ENCODE results near the gene RAB34. TPM values are rescaled to one million over a fixed set of nuclear protein-coding genes. Genes with fewer than 3 reads are reported as not detected.
A peak's percentile ranks its signal among the peaks of the same experiment; 100 is the strongest.

The RAB34 gene
- total RNA-seq, 2 experiments from 2014 or later: 0.22 to 0.99 TPM

DNA sequence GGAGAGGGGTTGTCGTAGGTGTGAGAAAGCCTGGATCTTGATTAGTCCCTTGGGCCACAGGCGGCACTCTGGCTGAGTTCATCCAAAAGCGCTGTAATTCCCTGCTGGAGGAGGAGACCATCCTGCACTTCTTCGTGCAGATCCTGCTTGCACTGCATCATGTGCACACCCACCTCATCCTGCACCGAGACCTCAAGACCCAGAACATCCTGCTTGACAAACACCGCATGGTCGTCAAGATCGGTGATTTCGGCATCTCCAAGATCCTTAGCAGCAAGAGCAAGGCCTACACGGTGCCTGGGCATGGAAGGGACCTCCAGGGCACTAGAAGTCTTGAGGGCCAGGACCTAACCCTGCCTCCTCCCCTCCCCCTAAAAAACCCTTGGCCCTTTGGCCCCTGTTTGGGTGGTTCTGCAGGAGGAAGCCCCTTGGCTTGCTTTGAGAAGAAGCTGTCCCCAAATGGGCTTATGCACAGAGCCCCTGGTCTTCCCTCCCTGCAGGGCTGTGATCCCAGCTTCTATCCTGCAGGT lies 17.1 kb upstream of the RAB34 start:
- Histone ChIP-seq H3K36me3 (ENCODE audit: insufficient read depth, low read length) (peaks cover 21% of the 10 kb centered on the region), H3K9me3 (ENCODE audit: low read length) (peaks cover 3% of the 10 kb centered on the region; the same call in 1 of the 2 replicates), H3K4me3 (ENCODE audit: low read depth, low read length, poor library complexity, severe bottlenecking) (no peak overlapping the region), H4K20me1 (ENCODE audit: insufficient read depth, low read length) (no peaks in the 10 kb centered on the region), H3K4me1 (ENCODE audit: insufficient read depth, low read length, poor library complexity, severe bottlenecking) (peaks cover 43% of the 10 kb centered on the region), H3K4me2 (ENCODE audit: low read length) (no peak overlapping the region), H3K27ac (ENCODE audit: low read depth, low read length, poor library complexity, severe bottlenecking) (no peak overlapping the region), H3K9me2 (ENCODE audit: insufficient read depth, low read length) (no peaks in the 10 kb centered on the region), H3K79me2 (ENCODE audit: insufficient read depth, low read depth, low read length) (peaks cover 3% of the 10 kb centered on the region; the same call in 1 of the 2 replicates), H2AFZ (ENCODE audit: low read length) (no peak overlapping the region)
- no peak for TF ChIP-seq EZH2phosphoT487 (IDR thresholded peaks at IDR 0.05; ENCODE audit: borderline replicate concordance, low read depth, low read length)
- TF ChIP-seq, protein P1, sequence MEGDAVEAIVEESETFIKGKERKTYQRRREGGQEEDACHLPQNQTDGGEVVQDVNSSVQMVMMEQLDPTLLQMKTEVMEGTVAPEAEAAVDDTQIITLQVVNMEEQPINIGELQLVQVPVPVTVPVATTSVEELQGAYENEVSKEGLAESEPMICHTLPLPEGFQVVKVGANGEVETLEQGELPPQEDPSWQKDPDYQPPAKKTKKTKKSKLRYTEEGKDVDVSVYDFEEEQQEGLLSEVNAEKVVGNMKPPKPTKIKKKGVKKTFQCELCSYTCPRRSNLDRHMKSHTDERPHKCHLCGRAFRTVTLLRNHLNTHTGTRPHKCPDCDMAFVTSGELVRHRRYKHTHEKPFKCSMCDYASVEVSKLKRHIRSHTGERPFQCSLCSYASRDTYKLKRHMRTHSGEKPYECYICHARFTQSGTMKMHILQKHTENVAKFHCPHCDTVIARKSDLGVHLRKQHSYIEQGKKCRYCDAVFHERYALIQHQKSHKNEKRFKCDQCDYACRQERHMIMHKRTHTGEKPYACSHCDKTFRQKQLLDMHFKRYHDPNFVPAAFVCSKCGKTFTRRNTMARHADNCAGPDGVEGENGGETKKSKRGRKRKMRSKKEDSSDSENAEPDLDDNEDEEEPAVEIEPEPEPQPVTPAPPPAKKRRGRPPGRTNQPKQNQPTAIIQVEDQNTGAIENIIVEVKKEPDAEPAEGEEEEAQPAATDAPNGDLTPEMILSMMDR (conservative IDR thresholded peaks at IDR 0.05; ENCODE audit: low read length): no peak
- BruUV-seq (replicated peaks): no TSS peak
- intact Hi-C loops (cut with micrococcal nuclease; ENCODE audit: unreplicated experiment): no loop called here
- CTCF ChIA-PET (ENCODE audit: unreplicated experiment): no interaction called here
- POLR2A ChIA-PET: interaction anchor here (1.1 to 1.6 kb wide), 2 partner anchors 15 to 16 kb away, joined by 3 to 5 read pairs; partner anchors contain the start of gene RPL23A
- no peak for DNase-seq (ENCODE audit: low spot score)

GRCh38 chr17:28733346-28733745 lies 15.7 kb upstream of the RAB34 start:
- POLR2A ChIA-PET: no interaction called here
- Histone ChIP-seq H3K79me2 (ENCODE audit: insufficient read depth, low read depth, low read length) (no peaks in the 10 kb centered on the region; the same call in 1 of the 2 replicates), H4K20me1 (ENCODE audit: insufficient read depth, low read length) (no peaks in the 10 kb centered on the region), H3K4me2 (ENCODE audit: low read length) (no peak overlapping the region), H3K4me3 (ENCODE audit: low read depth, low read length, poor library complexity, severe bottlenecking) (no peak overlapping the region), H3K36me3 (ENCODE audit: insufficient read depth, low read length) (peaks cover 14% of the 10 kb centered on the region), H3K9me2 (ENCODE audit: insufficient read depth, low read length) (no peaks in the 10 kb centered on the region), H3K27ac (ENCODE audit: low read depth, low read length, poor library complexity, severe bottlenecking) (no peak overlapping the region), H2AFZ (ENCODE audit: low read length) (no peak overlapping the region), H3K4me1 (ENCODE audit: insufficient read depth, low read length, poor library complexity, severe bottlenecking) (peaks cover 38% of the 10 kb centered on the region), H3K9me3 (ENCODE audit: low read length) (no peaks in the 10 kb centered on the region)
- no peak for DNase-seq (ENCODE audit: low spot score)
- no TSS peak for BruUV-seq (replicated peaks)
- CTCF ChIA-PET (ENCODE audit: unreplicated experiment): no interaction called here
- TF ChIP-seq, protein P1 (conservative IDR thresholded peaks at IDR 0.05; ENCODE audit: low read length): no peak
- TF ChIP-seq EZH2phosphoT487 (IDR thresholded peaks at IDR 0.05; ENCODE audit: borderline replicate concordance, low read depth, low read length): no peak
- intact Hi-C loops (cut with micrococcal nuclease; ENCODE audit: unreplicated experiment): no loop called here

GRCh38 chr17:28729950-28730330 lies 12.3 kb upstream of the RAB34 start:
- Histone ChIP-seq H4K20me1 (ENCODE audit: insufficient read depth, low read length) (no peaks in the 10 kb centered on the region), H3K27ac (ENCODE audit: low read depth, low read length, poor library complexity, severe bottlenecking) (peak overlapping the region; percentile 94), H3K79me2 (ENCODE audit: insufficient read depth, low read depth, low read length) (no peaks in the 10 kb centered on the region; the same call in 1 of the 2 replicates), H3K4me2 (ENCODE audit: low read length) (peak overlapping the region; percentile 96; the same call in 1 of the 2 replicates), H3K9me3 (ENCODE audit: low read length) (no peaks in the 10 kb centered on the region), H3K4me3 (ENCODE audit: low read depth, low read length, poor library complexity, severe bottlenecking) (no peak overlapping the region), H3K4me1 (ENCODE audit: insufficient read depth, low read length, poor library complexity, severe bottlenecking) (peaks cover 55% of the 10 kb centered on the region), H3K9me2 (ENCODE audit: insufficient read depth, low read length) (no peaks in the 10 kb centered on the region), H2AFZ (ENCODE audit: low read length) (no peak overlapping the region), H3K36me3 (ENCODE audit: insufficient read depth, low read length) (peaks cover 14% of the 10 kb centered on the region)
- no peak for TF ChIP-seq EZH2phosphoT487 (IDR thresholded peaks at IDR 0.05; ENCODE audit: borderline replicate concordance, low read depth, low read length)
- TF ChIP-seq, protein P1 (conservative IDR thresholded peaks at IDR 0.05; ENCODE audit: low read length): no peak
- intact Hi-C loops (cut with micrococcal nuclease; ENCODE audit: unreplicated experiment): loop anchor here (5.0 kb wide), 2 partner anchors 32 to 122 kb away; no protein-coding TSS in a partner anchor
- DNase-seq (ENCODE audit: low spot score): no peak
- CTCF ChIA-PET (ENCODE audit: unreplicated experiment): no interaction called here
- POLR2A ChIA-PET: interaction anchor here (0.6 kb wide), 1 partner anchor 10 kb away, joined by 4 read pairs; no protein-coding TSS in a partner anchor
- no TSS peak for BruUV-seq (replicated peaks)
